Small intestine (tissue), 7 donors: ENCODE data around the gene SLIT3. TPM values are rescaled to one million over a fixed set of nuclear protein-coding genes. Genes with fewer than 3 reads are reported as not detected.
"Not testable (repeated sequence)": the region's sequence is repeated elsewhere in the genome, so short reads cannot be mapped to it uniquely, and the experiment has no call there.

Experiments
- DNase-seq, 2 donors: peaks; one replicate each; pipeline versions ENCODE4 v3.0.0 to v3.0.0-alpha.2; 2013
- FAIRE-seq: peaks from 2 replicates; lab custom pipeline; 2012; peaks lifted over from hg19 to GRCh38; lab: Jason Lieb, UNC
- H3K27ac ChIP-seq, 3 donors: one replicate each; pipeline ENCODE4 v1.5.1; 2013; ENCODE audit warnings: low read length in 2 of 3, mild to moderate bottlenecking in 2 of 3, control low read depth in 1 of 3, inconsistent platforms in 1 of 3, low read depth in 1 of 3, moderate library complexity in 1 of 3
- H3K27me3 ChIP-seq, 3 donors: one replicate each; pipeline ENCODE4 v1.6.1; 2013; ENCODE audit warnings: low read length in 3 of 3, inconsistent platforms in 1 of 3; ENCODE audit not compliant: control insufficient read depth in 3 of 3, insufficient read depth in 3 of 3
- H3K36me3 ChIP-seq, 3 donors: one replicate each; pipeline ENCODE4 v1.6.1; 2013; ENCODE audit warnings: low read length in 3 of 3, inconsistent platforms in 1 of 3, low read depth in 1 of 3, mild to moderate bottlenecking in 1 of 3, moderate library complexity in 1 of 3; ENCODE audit not compliant: control insufficient read depth in 3 of 3, insufficient read depth in 2 of 3
- H3K4me1 ChIP-seq, 3 donors: one replicate each; pipeline ENCODE4 v1.6.1; 2013; ENCODE audit warnings: low read length in 2 of 3, inconsistent platforms in 1 of 3, low read depth in 1 of 3, mild to moderate bottlenecking in 1 of 3, moderate library complexity in 1 of 3; ENCODE audit not compliant: control insufficient read depth in 3 of 3, insufficient read depth in 2 of 3
- H3K4me3 ChIP-seq, 3 donors: one replicate each; pipeline ENCODE4 v1.5.1; 2013; ENCODE audit warnings: low read length in 3 of 3, control low read depth in 1 of 3, inconsistent platforms in 1 of 3, low read depth in 1 of 3, mild to moderate bottlenecking in 1 of 3, moderate library complexity in 1 of 3
- H3K9me3 ChIP-seq, 2 donors: one replicate each; pipeline ENCODE4 v1.6.1; 2013; ENCODE audit warnings: low read depth in 1 of 2, low read length in 1 of 2; ENCODE audit not compliant: control insufficient read depth in 2 of 2, insufficient read depth in 1 of 2
- WGBS, 3 donors: extraction: QIAGEN DNeasy Blood & Tissue Kit; methylation state at CpG; one replicate each; pipeline ENCODE4 v1.1.7; 2013; 5-methylcytosine and 5-hydroxymethylcytosine counted together
- polyA plus RNA-seq, 4 donors: library from polyadenylated mRNA; stranded (reverse) in 3 of 4; unstranded in 1 of 4; fragments of 200-250 nt in 3 of 4; fragments of 120-200 nt in 1 of 4; gene quantifications; one replicate each; pipeline versions ENCODE4 v1.2.1 to v1.2.3, GENCODE V29; 2013
- donor health status: healthy with polysubstance abuse.
- donor health status: control.
- donor health status: control.
- donor health status: Bipolar disorder and iron deficiency.
- donor health status: healthy.

The SLIT3 gene
- polyA plus RNA-seq, 4 donors, result 0.27 to 5.5 (median 5.3) TPM; not detected in 1

DNA sequence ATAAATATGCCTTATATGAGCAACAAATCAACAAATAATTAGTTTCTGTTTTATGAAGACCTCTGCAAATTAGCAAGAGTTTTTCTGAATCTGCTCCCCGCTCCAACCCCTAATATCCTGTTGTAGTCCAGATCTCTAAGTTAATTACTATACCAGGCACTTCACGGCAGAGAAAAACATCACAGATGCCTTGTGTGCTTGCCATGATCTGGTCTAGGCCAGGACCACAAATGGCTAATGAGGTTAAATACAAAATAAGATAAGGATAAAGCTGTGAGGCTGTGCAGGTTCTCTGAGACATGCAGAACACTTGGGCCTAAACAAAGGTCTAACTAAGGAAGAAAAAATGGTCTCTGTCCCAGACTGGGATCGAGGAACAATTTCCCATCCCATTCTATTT is 150.8 kb downstream of the SLIT3 start:
- 79 to 84% (median 84%) methylated on average over 3 of the region's 3 CpGs for WGBS, 3 donors
- FAIRE-seq (no peak), DNase-seq (no peak)
- H3K27ac ChIP-seq, result no peak overlapping the region
- no peaks in the 10 kb centered on the region for H3K36me3 ChIP-seq
- H3K4me3 ChIP-seq, result no peak overlapping the region
- H3K27me3 ChIP-seq, result no peaks in the 10 kb centered on the region
- H3K9me3 ChIP-seq, result no peaks in the 10 kb centered on the region
- no peaks in the 10 kb centered on the region for H3K4me1 ChIP-seq

DNA sequence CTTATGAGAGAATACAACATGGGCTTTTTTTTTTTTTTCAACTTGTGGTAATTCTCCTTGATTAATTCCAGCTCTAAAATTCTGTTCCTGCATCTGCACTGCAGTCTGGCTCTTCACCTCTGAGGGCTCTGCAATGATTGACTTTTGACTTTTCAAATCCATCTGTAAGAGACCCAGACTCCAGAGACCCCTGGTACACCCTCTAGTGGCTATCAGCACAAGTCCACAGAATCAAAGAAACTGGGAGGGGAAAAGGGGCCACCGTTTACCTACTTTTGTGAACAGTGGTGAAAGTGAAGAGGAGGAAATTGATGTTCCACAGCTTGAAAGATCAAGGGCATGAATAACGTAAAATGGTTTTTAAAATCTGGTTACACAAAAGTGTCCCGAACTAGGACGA is 151.6 kb downstream of the SLIT3 start:
- DNase-seq, result no peak
- no peaks in the 10 kb centered on the region for H3K9me3 ChIP-seq
- H3K4me1 ChIP-seq, result no peaks in the 10 kb centered on the region
- FAIRE-seq, result no peak
- H3K36me3 ChIP-seq, result no peaks in the 10 kb centered on the region
- H3K27me3 ChIP-seq, result no peaks in the 10 kb centered on the region
- no peak overlapping the region for H3K4me3 ChIP-seq
- 47 to 58% (median 58%) methylated on average over 4 of the region's 4 CpGs for WGBS, 3 donors
- no peak overlapping the region for H3K27ac ChIP-seq

DNA sequence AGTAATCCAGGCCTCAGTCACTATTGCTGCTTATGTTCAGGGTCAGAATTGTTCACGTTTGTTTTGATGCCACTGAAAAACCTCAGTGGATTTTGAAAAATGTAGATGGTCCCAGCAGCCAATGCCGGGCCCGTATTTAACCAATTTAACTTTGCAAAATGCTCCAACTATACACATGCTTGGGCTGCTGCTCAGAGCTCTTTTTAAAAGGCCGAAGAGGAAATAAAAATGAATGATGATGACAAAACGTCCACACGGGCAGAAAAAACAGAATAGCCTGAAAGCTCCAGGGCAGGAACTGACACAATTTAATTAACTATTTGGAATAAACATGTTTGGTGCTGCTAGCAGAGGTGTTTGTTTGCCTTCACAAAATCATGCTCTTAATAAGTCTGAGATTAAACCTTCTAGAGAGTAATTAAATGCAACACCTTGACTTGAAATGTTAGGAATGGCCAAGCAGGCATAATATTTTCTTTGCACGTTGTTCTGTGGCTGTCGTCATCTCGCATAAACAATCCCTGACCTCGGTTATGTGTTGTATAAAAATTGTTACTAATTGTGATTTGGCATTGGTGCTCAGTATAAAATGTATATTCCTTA is 152.7 kb downstream of the SLIT3 start:
- FAIRE-seq (no peak), DNase-seq (no peak)
- WGBS, 3 donors, result 66 to 75% (median 73%) methylated on average over 10 of the region's 10 CpGs
- Histone ChIP-seq H3K4me3 (no peak overlapping the region), H3K36me3 (no peaks in the 10 kb centered on the region), H3K27me3 (no peaks in the 10 kb centered on the region), H3K27ac (no peak overlapping the region), H3K4me1 (no peaks in the 10 kb centered on the region), H3K9me3 (no peaks in the 10 kb centered on the region)

GRCh38 chr5:169147534-169147933 is 153.4 kb downstream of the SLIT3 start:
- H3K9me3 ChIP-seq, result no peaks in the 10 kb centered on the region
- 56 to 75% (median 69%) methylated on average over 4 of the region's 4 CpGs for WGBS, 3 donors
- FAIRE-seq, result no peak

DNA sequence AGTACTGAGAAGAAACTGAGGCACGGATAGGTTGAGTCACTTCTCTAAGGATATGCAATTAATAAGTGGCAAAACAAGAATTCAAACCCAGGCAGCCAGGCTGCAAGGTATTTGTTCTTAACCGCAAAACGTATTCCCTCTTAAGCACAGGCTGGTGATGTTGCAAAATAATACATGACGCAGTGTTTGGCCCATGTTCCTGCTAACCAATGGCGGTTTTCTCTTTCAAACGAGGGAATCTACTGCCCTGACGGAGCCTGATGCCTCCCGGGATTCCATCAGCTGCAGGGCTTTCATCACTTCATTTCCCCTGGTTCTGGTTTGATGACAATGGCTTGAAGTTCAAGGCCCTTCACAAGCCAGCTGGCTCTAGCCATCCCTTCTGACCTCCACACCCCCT is 154.8 kb downstream of the SLIT3 start:
- no peaks in the 10 kb centered on the region for H3K4me1 ChIP-seq
- H3K27ac ChIP-seq, result no peak overlapping the region
- no peak overlapping the region for H3K4me3 ChIP-seq
- no peaks in the 10 kb centered on the region for H3K36me3 ChIP-seq
- no peak for FAIRE-seq
- 83 to 87% (median 83%) methylated on average over 8 of the region's 8 CpGs for WGBS, 3 donors
- no peaks in the 10 kb centered on the region for H3K27me3 ChIP-seq
- no peak for DNase-seq
- H3K9me3 ChIP-seq, result no peaks in the 10 kb centered on the region

More at GRCh38 chr5:169147534-169147933, 153.4 kb downstream of the SLIT3 start:
- no peaks in the 10 kb centered on the region for H3K27me3 ChIP-seq
- no peaks in the 10 kb centered on the region for H3K4me1 ChIP-seq
- no peak overlapping the region for H3K4me3 ChIP-seq
- no peaks in the 10 kb centered on the region for H3K36me3 ChIP-seq
- no peak for DNase-seq
- no peak overlapping the region for H3K27ac ChIP-seq

GRCh38 chr5:169142264-169142970 is 158.5 kb downstream of the SLIT3 start:
- Histone ChIP-seq H3K4me3 (no peak overlapping the region), H3K27ac (no peak overlapping the region), H3K27me3 (no peaks in the 10 kb centered on the region), H3K9me3 (no peaks in the 10 kb centered on the region), H3K4me1 (no peaks in the 10 kb centered on the region), H3K36me3 (no peaks in the 10 kb centered on the region)
- DNase-seq (no peak), FAIRE-seq (no peak)
- WGBS, 3 donors, result 25 to 62% (median 35%) methylated on average over 3 of the region's 3 CpGs

GRCh38 chr5:169140215-169140614 is 160.7 kb downstream of the SLIT3 start:
- WGBS, 3 donors, result 68 to 85% (median 75%) methylated on average over 8 to 9 of the region's 9 CpGs
- not testable (repeated sequence) for H3K9me3 ChIP-seq, FAIRE-seq, H3K4me1 ChIP-seq, H3K27me3 ChIP-seq, H3K27ac ChIP-seq, H3K36me3 ChIP-seq, H3K4me3 ChIP-seq, DNase-seq

DNA sequence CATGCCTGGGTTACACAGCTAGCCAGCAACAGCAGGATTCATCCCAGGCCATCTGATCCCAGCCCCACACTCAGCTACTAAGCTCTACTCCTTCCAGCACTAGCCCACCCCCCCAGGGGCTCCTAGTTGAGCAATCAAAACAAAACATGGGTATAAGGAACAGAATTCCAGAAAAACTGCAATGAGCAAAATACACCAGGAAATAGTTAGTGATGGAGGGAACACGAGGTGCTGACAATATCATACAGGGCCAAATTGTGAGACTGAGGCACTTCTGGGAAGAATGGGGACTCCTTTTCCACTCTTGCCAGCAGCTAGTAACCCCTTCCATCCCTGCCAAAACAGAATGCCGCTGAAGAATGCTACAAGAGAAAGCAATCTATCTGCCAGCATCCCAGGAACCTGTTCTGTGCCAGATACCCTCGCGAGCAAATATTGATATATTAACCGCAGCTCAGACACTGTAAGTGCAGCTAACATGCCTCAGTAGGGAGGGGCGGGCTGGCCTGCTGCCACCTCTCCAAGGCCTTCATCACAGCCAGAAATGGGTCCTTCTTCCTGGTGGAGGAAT is 161.4 kb downstream of the SLIT3 start:
- no peaks in the 10 kb centered on the region for H3K9me3 ChIP-seq
- WGBS, 3 donors, result 5 to 45% (median 23%) methylated on average over 6 of the region's 6 CpGs
- no peaks in the 10 kb centered on the region for H3K36me3 ChIP-seq
- no peak for FAIRE-seq
- no peak overlapping the region for H3K27ac ChIP-seq
- no peak overlapping the region for H3K4me3 ChIP-seq
- H3K4me1 ChIP-seq, result no peaks in the 10 kb centered on the region
- H3K27me3 ChIP-seq, result no peaks in the 10 kb centered on the region
- peak in 1 of 2 donors; percentile 3 for DNase-seq
